HCT116 (cell line): ENCODE results near the gene BTBD10. TPM values are rescaled to one million over a fixed set of nuclear protein-coding genes. Genes with fewer than 3 reads are reported as not detected.

ENCODE experiments used
- ATAC-seq: fragments of 200-7000 bp; cut with Tn5 transposase; 2 replicates; pipeline ENCODE4 v1.9.1; 2020; ENCODE audit warnings: mild to moderate bottlenecking, moderate library complexity
- BruUV-seq: library from RNA; stranded (reverse); fragments of 400-500 nt; replicated peaks from 2 replicates; lab custom pipeline; 2021; lab: Mats Ljungman, UMichigan
- CTCF ChIA-PET: fragments of 300-600 bp; sonication (Branson Sonifier 250); formaldehyde crosslinking; loops from one replicate; lab custom pipeline; 2021; ENCODE audit warnings: antibody characterized with exemption; lab: Charles Lee
- POLR2A ChIA-PET: fragments of 300-600, 350-600 bp; sonication (Branson Sonifier 250); formaldehyde crosslinking; loops from one replicate; lab custom pipeline; 2021; ENCODE audit warnings: antibody characterized with exemption; lab: Charles Lee
- RAD21 ChIA-PET, 2 experiments: fragments of 300-600 bp; sonication (Branson Sonifier 250); formaldehyde crosslinking; loops; one replicate each; lab custom pipeline; 2023; ENCODE audit warnings: low total read pairs in 2 of 2; ENCODE audit not compliant: uncharacterized antibody in 2 of 2, unreplicated experiment in 2 of 2, low non-redundant PET in 1 of 2; lab: Charles Lee
- DNase-seq: peaks from one replicate; pipeline ENCODE4 v3.0.0-alpha.2; 2010; ENCODE audit warnings: low read depth, low spot score
- H2AFZ ChIP-seq: fragments of 200-600 bp; shearing (Covaris generic), sonication (generic); 2 replicates; pipeline ENCODE4 v1.6.1; 2017; ENCODE audit warnings: low read depth, mixed run types, mixed read lengths, antibody characterized with exemption, low read length; ENCODE audit not compliant: poor library complexity, severe bottlenecking
- H3K27ac ChIP-seq: 2 replicates; pipeline ENCODE4 v1.5.1; 2012; ENCODE audit warnings: low read depth, low read length
- H3K27me3 ChIP-seq: fragments of 200-600 bp; sonication (generic); 2 replicates; pipeline ENCODE4 v1.6.1; 2016; ENCODE audit warnings: mixed run types, low read length, mixed read lengths; ENCODE audit not compliant: insufficient read depth
- H3K36me3 ChIP-seq, 2 experiments: fragments of 200-500 bp in 1 of 2; fragments of 200-600 bp in 1 of 2; sonication (Bioruptor generic) in 1 of 2; sonication (generic) in 1 of 2; 2 replicates each; pipeline versions ENCODE4 v1.5.1 to v1.6.1; 2014 to 2016; ENCODE audit warnings: low read length in 2 of 2, inconsistent platforms in 1 of 2, mixed read lengths in 1 of 2, mixed run types in 1 of 2; ENCODE audit not compliant: insufficient read depth in 2 of 2, control insufficient read depth in 1 of 2
- H3K4me1 ChIP-seq, 2 experiments: fragments of 200-600 bp in 1 of 2; sonication (generic) in 1 of 2; 2 replicates each; pipeline versions ENCODE4 v1.5.1 to v1.6.1; 2012 to 2017; ENCODE audit warnings: low read length in 2 of 2, inconsistent platforms in 1 of 2, mild to moderate bottlenecking in 1 of 2, mixed read lengths in 1 of 2, mixed run types in 1 of 2, moderate library complexity in 1 of 2; ENCODE audit not compliant: insufficient read depth in 2 of 2, control insufficient read depth in 1 of 2
- H3K4me2 ChIP-seq: fragments of 200-600 bp; sonication (generic); 2 replicates; pipeline ENCODE4 v1.6.1; 2017; ENCODE audit warnings: mixed run types, low read length, mixed read lengths
- H3K4me3 ChIP-seq, 2 experiments: fragments of 200-600 bp in 1 of 2; sonication (generic) in 1 of 2; replicated peaks in 1 of 2; 2 replicates each; pipeline ENCODE4 v1.5.1; 2011 to 2016; ENCODE audit warnings: low read length in 2 of 2, control low read depth in 1 of 2, low read depth in 1 of 2, mild to moderate bottlenecking in 1 of 2, mixed read lengths in 1 of 2, mixed run types in 1 of 2
- H3K79me2 ChIP-seq: fragments of 200-600 bp; sonication (generic); 2 replicates; pipeline ENCODE4 v1.6.1; 2017; ENCODE audit warnings: mild to moderate bottlenecking, mixed run types, low read length, moderate library complexity, mixed read lengths; ENCODE audit not compliant: insufficient read depth
- H3K9ac ChIP-seq: fragments of 200-600 bp; sonication (generic); 2 replicates; pipeline ENCODE4 v1.6.1; 2016; ENCODE audit warnings: low read length, mixed read lengths
- H3K9me2 ChIP-seq: fragments of 200-600 bp; sonication (generic), shearing (Covaris generic); 2 replicates; pipeline ENCODE4 v1.6.1; 2017; ENCODE audit warnings: mixed run types, mild to moderate bottlenecking, moderate library complexity; ENCODE audit not compliant: insufficient read depth
- H3K9me3 ChIP-seq, 2 experiments: fragments of 200-500 bp in 1 of 2; fragments of 200-600 bp in 1 of 2; sonication (Bioruptor generic) in 1 of 2; sonication (generic) in 1 of 2; 2 replicates each; pipeline ENCODE4 v1.6.1; 2014 to 2017; ENCODE audit warnings: low read length in 2 of 2, mixed read lengths in 2 of 2, inconsistent platforms in 1 of 2, low read depth in 1 of 2, mild to moderate bottlenecking in 1 of 2, mixed run types in 1 of 2, moderate library complexity in 1 of 2; ENCODE audit not compliant: control insufficient read depth in 1 of 2, insufficient read depth in 1 of 2
- H4K20me1 ChIP-seq: fragments of 200-600 bp; sonication (generic), shearing (Covaris generic); 2 replicates; pipeline ENCODE4 v1.6.1; 2017; ENCODE audit warnings: mixed run types, mild to moderate bottlenecking, moderate library complexity; ENCODE audit not compliant: insufficient read depth
- ATF3 ChIP-seq: IDR thresholded peaks from 2 replicates; pipeline ENCODE4 v1.6.1; 2012
- CBX3 ChIP-seq: IDR thresholded peaks from 2 replicates; pipeline ENCODE4 v1.6.1; 2012; ENCODE audit warnings: low read depth
- CEBPB ChIP-seq: IDR thresholded peaks from 2 replicates; pipeline ENCODE4 v1.6.1; 2012; ENCODE audit warnings: low read depth
- POLR2A ChIP-seq: IDR thresholded peaks from 2 replicates; pipeline ENCODE4 v1.7.0; 2011; ENCODE audit warnings: borderline replicate concordance; ENCODE audit not compliant: insufficient read depth, insufficient read length; ENCODE audit errors: extremely low read depth
- POLR2AphosphoS5 ChIP-seq: IDR thresholded peaks from 2 replicates; pipeline ENCODE4 v1.6.1; 2011; ENCODE audit warnings: mild to moderate bottlenecking, low read depth, low read length, moderate library complexity
- SP1 ChIP-seq: IDR thresholded peaks from 2 replicates; pipeline ENCODE4 v1.6.1; 2012; ENCODE audit warnings: low read depth
- TCF7L2 ChIP-seq: IDR thresholded peaks from 2 replicates; pipeline ENCODE4 v1.7.0; 2011; ENCODE audit warnings: borderline replicate concordance, inconsistent platforms; ENCODE audit not compliant: insufficient read depth, insufficient read length; ENCODE audit errors: extremely low read depth
- intact Hi-C: fragments of 100-400 bp; cut with micrococcal nuclease; formaldehyde crosslinking; loops from 2 replicates; pipeline ENCODE4 v1.10.0; 2022
- total RNA-seq: library from RNA; stranded (reverse); gene quantifications from one replicate; pipeline ENCODE4 v1.2.1, GENCODE V29; 2021; ENCODE audit not compliant: unreplicated experiment

The BTBD10 gene
- total RNA-seq, 1 experiment from 2014 or later, result 17.0 TPM

GRCh38 chr11:13429836-13430235 is 33.2 kb downstream of the BTBD10 start:
- no peaks in the 10 kb centered on the region for H3K4me1 ChIP-seq
- H2AFZ ChIP-seq, result no peak overlapping the region
- no peaks in the 10 kb centered on the region for H3K36me3 ChIP-seq
- no peak overlapping the region for H3K9ac ChIP-seq
- DNase-seq, result no peak
- CTCF ChIA-PET, result no interaction called here
- no peaks in the 10 kb centered on the region for H3K27me3 ChIP-seq
- RAD21 ChIA-PET, result no interaction called here
- no peak overlapping the region for H3K4me2 ChIP-seq
- no peaks in the 10 kb centered on the region for H3K9me2 ChIP-seq
- H3K27ac ChIP-seq, result no peak overlapping the region
- H3K79me2 ChIP-seq, result no peaks in the 10 kb centered on the region; the same call in 1 of the 2 replicates
- 0 out of 4 replicates have a peak, but pooled peaks cover 0 to 4% of the 10 kb centered on the region in 2 experiments for H3K9me3 ChIP-seq
- BruUV-seq, result no TSS peak
- no peaks in the 10 kb centered on the region for H4K20me1 ChIP-seq
- POLR2A ChIA-PET, result no interaction called here
- H3K4me3 ChIP-seq, result no peak overlapping the region
- TF ChIP-seq POLR2A, result no peak
- TF ChIP-seq POLR2AphosphoS5, result no peak
- no peak for TF ChIP-seq TCF7L2
- no peak for TF ChIP-seq CEBPB
- no peak for TF ChIP-seq ATF3
- intact Hi-C loops, result no loop called here
- ATAC-seq, result no peak

- H3K36me3 ChIP-seq, result no peaks in the 10 kb centered on the region
- H3K27ac ChIP-seq, result no peak overlapping the region
- H3K4me1 ChIP-seq, result no peaks in the 10 kb centered on the region
- ChIA-PET CTCF (no interaction called here), POLR2A (no interaction called here), RAD21 (no interaction called here)
- no peak overlapping the region for H2AFZ ChIP-seq
- no peak overlapping the region for H3K4me2 ChIP-seq
- no peak overlapping the region for H3K4me3 ChIP-seq
- ATAC-seq (no peak), DNase-seq (no peak)
- no TSS peak for BruUV-seq
- no peaks in the 10 kb centered on the region for H3K27me3 ChIP-seq
- H4K20me1 ChIP-seq, result no peaks in the 10 kb centered on the region
- 0 out of 4 replicates have a peak, but pooled peaks cover 0 to 4% of the 10 kb centered on the region in 2 experiments for H3K9me3 ChIP-seq
- intact Hi-C loops, result no loop called here
- no peaks in the 10 kb centered on the region; the same call in 1 of the 2 replicates for H3K79me2 ChIP-seq
- TF ChIP-seq CBX3, result no peak
- TF ChIP-seq SP1, result no peak
- no peaks in the 10 kb centered on the region for H3K9me2 ChIP-seq
- no peak overlapping the region for H3K9ac ChIP-seq
Observed at GRCh38 chr11:13429288-13429687, 33.7 kb downstream of the BTBD10 start.
